AG10803 (cell line): Measurements from ENCODE around the gene CAMKMT.

Source experiments
- DNase-seq: peaks from one replicate; pipeline ENCODE4 v3.0.0; 2010; ENCODE audit warnings: low read depth
- H3K4me3 ChIP-seq: 2 replicates; pipeline ENCODE4 v1.5.1; 2011; ENCODE audit warnings: mild to moderate bottlenecking, low read length, control low read depth
- TF ChIP-seq, protein P1 (sequence below): conservative IDR thresholded peaks from 2 replicates; pipeline ENCODE4 v1.5.1; 2011; ENCODE audit warnings: mild to moderate bottlenecking, low read length, control low read depth, inconsistent platforms

CAMKMT gene

DNA sequence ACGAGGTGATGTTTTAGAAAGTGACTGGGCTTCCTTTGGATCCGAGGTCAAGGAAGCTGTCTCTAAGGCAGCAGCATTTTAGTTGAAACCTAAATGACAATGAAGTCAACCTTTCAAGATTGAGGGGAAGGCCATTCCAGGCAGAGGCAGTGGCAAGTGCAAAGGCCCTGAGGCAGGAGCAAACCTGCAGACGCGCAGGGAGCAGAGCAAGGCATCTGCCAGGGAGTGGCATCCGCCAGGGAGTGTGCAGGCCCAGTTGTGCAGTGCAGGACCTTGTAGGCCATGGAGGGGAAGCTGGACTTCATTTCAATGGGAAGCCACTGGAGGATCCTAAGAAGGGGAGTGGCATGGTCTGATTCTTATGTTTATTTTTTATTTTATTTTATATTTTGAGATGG lies 425.1 kb downstream of the CAMKMT start:
- H3K4me3 ChIP-seq, result no peak overlapping the region
- no peak for DNase-seq
- TF ChIP-seq, protein P1, sequence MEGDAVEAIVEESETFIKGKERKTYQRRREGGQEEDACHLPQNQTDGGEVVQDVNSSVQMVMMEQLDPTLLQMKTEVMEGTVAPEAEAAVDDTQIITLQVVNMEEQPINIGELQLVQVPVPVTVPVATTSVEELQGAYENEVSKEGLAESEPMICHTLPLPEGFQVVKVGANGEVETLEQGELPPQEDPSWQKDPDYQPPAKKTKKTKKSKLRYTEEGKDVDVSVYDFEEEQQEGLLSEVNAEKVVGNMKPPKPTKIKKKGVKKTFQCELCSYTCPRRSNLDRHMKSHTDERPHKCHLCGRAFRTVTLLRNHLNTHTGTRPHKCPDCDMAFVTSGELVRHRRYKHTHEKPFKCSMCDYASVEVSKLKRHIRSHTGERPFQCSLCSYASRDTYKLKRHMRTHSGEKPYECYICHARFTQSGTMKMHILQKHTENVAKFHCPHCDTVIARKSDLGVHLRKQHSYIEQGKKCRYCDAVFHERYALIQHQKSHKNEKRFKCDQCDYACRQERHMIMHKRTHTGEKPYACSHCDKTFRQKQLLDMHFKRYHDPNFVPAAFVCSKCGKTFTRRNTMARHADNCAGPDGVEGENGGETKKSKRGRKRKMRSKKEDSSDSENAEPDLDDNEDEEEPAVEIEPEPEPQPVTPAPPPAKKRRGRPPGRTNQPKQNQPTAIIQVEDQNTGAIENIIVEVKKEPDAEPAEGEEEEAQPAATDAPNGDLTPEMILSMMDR, result no peak

- H3K4me3 ChIP-seq, result no peak overlapping the region
- no peak for DNase-seq
- TF ChIP-seq, protein P1, result no peak
These were observed 425.9 kb downstream of the CAMKMT start for GRCh38 chr2:44787663-44788062.

DNA sequence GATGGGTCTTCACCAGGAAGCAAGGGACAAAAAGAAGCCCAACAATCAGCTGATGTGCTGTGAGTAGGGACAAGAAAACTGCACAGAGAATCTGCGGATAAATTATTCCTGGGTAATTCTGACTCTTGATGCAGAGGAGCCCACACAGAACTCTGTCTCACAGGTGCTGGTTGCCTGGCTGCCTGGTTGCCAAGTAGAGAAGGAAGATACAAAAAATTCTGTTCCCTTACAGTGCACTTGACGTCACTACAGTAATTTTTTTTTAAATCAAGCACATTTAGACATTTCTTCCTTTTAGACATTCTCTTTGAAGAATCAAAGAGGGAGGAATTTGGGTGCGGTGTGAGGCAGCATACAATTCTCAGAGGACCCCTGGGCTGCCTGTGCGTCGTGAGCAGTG lies 427.7 kb downstream of the CAMKMT start:
- TF ChIP-seq, protein P1, result no peak
- DNase-seq, result no peak
- no peak overlapping the region for H3K4me3 ChIP-seq

DNA sequence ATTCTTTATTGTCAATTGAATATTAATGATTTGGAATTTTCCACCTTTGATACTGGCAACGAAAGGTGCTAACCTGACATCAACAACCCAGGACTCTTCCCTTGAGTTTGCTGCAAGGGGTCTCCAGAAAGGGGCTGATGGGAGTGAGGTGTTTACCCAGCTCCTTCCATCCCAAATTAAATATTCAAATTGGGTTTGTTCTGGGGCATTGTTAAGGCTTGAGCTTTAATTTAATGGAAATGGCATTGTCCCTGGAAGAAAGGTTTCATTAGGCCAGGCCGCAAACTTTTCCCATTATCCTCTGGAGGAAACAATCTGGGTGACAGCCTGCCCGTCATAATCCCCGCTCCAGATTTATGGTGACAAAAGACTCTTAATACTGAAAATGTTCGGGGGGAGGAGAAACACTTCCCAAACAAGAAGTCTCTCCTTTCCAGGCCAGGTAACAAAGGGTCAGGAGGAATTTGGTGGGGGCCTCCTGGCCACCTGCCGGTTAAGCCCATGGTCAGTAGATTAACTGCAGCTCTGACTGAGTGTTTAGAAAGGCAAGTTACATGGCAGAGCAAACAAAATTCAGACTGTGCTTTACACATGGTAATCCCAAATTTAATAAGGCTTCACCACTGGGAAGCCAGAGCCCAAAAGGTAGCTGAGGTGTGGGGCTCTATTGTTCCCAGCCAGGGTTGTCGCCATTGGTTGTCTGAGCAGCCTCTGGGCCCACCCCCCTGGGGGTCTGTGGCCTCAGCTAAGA lies 428.4 kb downstream of the CAMKMT start:
- no peak overlapping the region for H3K4me3 ChIP-seq
- no peak for DNase-seq
- TF ChIP-seq, protein P1, result no peak

DNA sequence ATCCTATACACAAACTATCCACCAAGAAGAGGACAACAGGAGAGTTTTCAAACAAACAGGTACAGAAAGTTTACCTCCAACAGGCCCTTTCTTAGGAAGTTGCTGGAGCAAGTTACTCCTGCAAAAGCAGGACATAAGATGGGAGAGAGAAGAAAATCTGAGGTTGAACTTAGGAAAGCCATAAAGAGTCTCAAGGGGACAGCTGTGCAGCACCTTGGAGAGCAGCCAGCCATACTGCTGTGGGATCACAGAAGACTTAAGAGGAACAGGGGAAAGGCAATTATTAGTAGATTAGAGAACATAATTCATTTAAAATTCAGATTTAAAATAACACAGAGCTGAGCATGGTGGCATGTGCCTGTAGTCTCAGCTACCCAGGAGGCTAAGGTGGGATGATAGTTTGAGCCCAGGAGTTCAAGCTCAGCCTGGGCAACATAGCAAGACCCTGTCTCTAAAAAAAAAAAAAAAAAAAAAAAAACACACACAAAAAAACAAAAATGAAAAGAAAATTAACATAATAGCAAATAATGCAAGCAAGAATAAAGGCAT lies 431.6 kb downstream of the CAMKMT start:
- TF ChIP-seq, protein P1, result no peak
- H3K4me3 ChIP-seq, result no peak overlapping the region
- peak; percentile 3 for DNase-seq

GRCh38 chr2:44796771-44797170 lies 435.0 kb downstream of the CAMKMT start:
- no peak for DNase-seq
- TF ChIP-seq, protein P1, result no peak
- no peak overlapping the region for H3K4me3 ChIP-seq

DNA sequence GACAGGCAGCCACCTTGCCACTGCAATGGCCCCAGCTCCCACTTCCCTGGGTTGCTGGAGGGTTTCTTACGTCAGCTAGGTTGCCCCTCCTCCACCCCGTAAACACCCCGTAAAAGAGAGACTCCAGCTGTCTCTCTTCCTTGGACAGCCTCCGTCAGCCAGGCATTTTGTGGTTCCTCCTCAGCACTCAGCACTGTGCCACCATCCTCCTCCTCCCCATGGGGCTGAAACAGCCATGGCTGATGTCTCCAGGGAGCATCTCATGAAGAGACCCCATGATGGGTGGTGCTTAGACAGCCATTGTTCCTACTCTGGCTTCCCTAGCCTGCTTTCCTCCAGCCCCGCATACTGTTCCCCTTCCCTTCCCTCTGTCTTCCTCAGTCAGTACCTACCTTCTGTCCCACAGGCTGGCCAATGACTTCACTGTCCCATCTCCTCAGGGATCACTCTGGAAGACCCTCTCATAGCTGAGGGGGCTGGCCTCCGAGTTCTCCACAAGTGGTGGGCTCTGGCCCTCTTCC lies 436.5 kb downstream of the CAMKMT start:
- no peak overlapping the region for H3K4me3 ChIP-seq
- TF ChIP-seq, protein P1, result no peak
- DNase-seq, result no peak
